ENCODE measurements around the gene SRGAP2B.
"Not testable (repeated sequence)": the region's sequence is repeated elsewhere in the genome, so short reads cannot be mapped to it uniquely, and the experiment has no call there.

SRGAP2B gene

DNA sequence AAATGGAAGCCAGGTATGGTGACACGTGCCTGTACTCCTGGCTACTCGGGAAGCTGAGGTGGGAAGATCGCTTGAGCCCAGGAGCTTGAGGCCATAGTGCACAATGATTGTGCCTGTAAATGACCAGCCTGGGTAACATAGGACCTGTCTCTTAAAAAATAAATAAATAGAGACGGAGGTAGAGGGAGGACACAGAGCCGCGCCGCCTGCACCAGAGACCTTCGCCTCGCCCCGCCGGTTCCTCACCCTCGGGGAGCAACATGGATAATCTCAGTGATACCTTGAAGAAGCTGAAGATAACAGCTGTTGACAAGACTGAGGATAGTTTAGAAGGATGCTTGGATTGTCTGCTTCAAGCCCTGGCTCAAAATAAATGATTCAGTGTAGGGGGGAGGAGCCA lies 130.4 kb downstream of the SRGAP2B start:
- not testable (repeated sequence) for H3K9me3 ChIP-seq (ENCODE audit: control insufficient read depth, insufficient read depth, low read length); H3K27me3 ChIP-seq (ENCODE audit: control insufficient read depth, low read length); H3K4me1 ChIP-seq (ENCODE audit: control insufficient read depth, low read length); H3K36me3 ChIP-seq (ENCODE audit: control insufficient read depth, low read length); H3K27ac ChIP-seq (ENCODE audit: low read depth, low read length); H3F3A ChIP-seq (ENCODE audit: control insufficient read depth, insufficient read depth); H4K20me1 ChIP-seq (ENCODE audit: control insufficient read depth, insufficient read depth, low read depth, low read length); H3K4me3 ChIP-seq (ENCODE audit: low read length); H3K9me2 ChIP-seq (replicated peaks; ENCODE audit: control insufficient read depth, low read length); H3K4me2 ChIP-seq (ENCODE audit: low read length); H3K79me2 ChIP-seq (ENCODE audit: control insufficient read depth, low read length)

DNA sequence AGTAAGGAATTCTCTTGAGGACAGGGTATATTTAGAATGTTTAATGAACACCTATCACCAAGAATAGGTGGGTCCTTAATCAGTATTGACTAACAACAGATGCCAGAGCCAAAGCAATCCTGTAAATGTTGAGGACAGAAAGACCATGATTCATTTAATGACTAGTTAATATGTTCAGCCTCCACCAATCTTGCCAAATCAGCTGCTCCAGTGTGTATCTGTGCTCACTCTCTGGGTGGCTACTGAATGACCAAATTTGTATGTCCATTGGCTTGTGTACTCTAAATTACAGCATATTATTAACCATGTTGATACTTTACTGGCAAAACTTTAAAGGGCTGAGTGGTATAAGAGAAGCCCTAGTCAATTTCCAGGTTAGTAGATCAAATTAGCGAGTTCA lies 130.9 kb downstream of the SRGAP2B start:
- not testable (repeated sequence) for H3K9me3 ChIP-seq (ENCODE audit: control insufficient read depth, insufficient read depth, low read length); H3K79me2 ChIP-seq (ENCODE audit: control insufficient read depth, low read length); H4K20me1 ChIP-seq (ENCODE audit: control insufficient read depth, insufficient read depth, low read depth, low read length); H3K9me2 ChIP-seq (replicated peaks; ENCODE audit: control insufficient read depth, low read length); H3K27me3 ChIP-seq (ENCODE audit: control insufficient read depth, low read length); H3K27ac ChIP-seq (ENCODE audit: low read depth, low read length); H3K4me1 ChIP-seq (ENCODE audit: control insufficient read depth, low read length); H3K36me3 ChIP-seq (ENCODE audit: control insufficient read depth, low read length); H3K4me2 ChIP-seq (ENCODE audit: low read length); H3K4me3 ChIP-seq (ENCODE audit: low read length); H3F3A ChIP-seq (ENCODE audit: control insufficient read depth, insufficient read depth)

DNA sequence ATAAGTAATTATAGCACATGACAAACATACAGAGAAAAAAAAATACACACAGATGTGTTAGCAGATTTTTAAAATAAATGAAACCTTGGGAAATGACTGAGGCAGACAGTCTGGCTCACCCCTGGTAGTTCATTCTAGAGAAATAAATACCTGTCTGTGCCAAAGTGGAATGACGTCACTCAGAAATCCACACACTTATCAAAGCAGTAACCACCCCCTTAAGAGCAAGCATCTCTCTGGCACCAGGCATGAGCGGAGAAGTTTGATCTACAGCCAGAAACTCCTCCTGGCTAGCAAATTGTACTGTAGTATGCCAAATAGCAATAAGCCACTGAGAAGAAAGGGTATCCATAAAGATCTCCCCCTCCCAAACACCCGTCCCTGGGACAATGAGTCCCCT lies 131.6 kb downstream of the SRGAP2B start:
- not testable (repeated sequence) for H3K4me2 ChIP-seq (ENCODE audit: low read length); H3K79me2 ChIP-seq (ENCODE audit: control insufficient read depth, low read length); H4K20me1 ChIP-seq (ENCODE audit: control insufficient read depth, insufficient read depth, low read depth, low read length); H3K9me3 ChIP-seq (ENCODE audit: control insufficient read depth, insufficient read depth, low read length); H3K4me3 ChIP-seq (ENCODE audit: low read length); H3F3A ChIP-seq (ENCODE audit: control insufficient read depth, insufficient read depth); H3K4me1 ChIP-seq (ENCODE audit: control insufficient read depth, low read length); H3K27ac ChIP-seq (ENCODE audit: low read depth, low read length); H3K27me3 ChIP-seq (ENCODE audit: control insufficient read depth, low read length); H3K9me2 ChIP-seq (replicated peaks; ENCODE audit: control insufficient read depth, low read length); H3K36me3 ChIP-seq (ENCODE audit: control insufficient read depth, low read length)

DNA sequence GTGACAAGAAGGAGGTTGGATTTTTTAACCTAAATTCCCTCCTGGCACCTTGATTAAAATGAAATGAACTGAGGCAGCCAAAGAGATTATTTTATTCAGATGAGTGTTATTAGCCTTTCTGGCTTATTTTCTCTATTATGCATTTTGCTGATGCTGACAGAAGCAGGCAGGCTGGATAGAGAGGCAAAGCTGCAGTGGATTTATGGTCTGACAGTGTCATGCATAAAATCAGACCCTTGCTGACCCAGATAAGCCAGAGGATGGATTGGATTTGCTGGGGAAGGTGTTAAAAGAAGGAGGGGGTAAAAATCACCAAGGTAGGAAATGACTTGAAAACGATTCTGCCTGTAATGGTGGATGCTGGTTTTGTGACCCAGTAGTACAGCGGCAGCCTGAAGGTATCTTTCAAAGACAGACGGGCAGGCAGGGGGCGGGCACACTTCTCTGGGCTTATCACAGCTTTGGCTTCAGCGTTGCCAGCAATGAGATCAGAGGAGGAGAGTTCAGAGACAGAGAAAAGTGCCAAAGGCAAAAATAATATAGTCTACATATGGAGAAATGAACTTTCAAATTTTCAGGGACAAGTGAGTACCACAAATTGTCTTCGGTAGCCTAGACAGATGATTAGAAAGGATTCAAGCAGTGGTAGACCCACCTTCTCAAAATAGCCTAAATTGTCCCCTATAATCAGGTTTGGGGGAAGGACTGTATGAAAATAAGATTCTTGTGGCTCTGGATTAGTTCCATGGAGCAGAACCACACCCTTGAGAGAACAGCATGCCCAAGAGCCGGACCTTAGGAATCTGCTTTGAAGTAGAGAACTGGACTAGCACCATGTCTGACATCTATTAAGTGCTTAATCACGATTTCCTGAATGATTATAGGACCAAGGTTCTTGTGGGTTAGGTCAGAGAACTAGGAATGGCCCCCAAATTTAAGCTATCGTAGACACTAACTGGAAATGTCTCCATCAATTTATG lies 133.2 kb downstream of the SRGAP2B start:
- not testable (repeated sequence) for H3F3A ChIP-seq (ENCODE audit: control insufficient read depth, insufficient read depth); H3K9me3 ChIP-seq (ENCODE audit: control insufficient read depth, insufficient read depth, low read length); H3K79me2 ChIP-seq (ENCODE audit: control insufficient read depth, low read length)

DNA sequence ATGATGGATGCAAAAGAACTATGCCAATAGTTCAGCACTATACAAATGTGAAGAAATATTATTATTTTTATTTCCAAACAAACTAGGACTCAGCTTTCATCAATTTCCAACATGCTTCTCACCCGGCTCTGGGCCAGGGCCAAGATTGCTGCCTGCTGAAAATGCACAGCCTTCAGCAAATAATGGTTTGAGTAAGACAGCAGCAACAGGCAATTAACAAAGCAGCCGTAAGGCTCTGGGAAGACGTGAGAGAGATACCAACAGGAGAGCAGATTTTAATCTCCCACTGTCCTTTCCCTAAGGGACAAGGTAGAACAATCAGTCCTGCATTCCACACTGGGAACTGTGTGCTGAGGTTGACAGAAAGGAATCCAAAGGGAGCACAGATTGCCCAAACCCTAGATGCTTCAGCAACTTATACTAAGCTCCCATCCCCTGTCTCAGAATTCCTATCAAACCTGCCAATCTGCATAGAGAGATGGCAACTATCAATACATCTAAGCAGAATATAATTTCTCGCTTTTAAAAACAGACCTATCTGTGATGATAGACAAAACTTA lies 134.1 kb downstream of the SRGAP2B start:
- not testable (repeated sequence) for H3K9me2 ChIP-seq (replicated peaks; ENCODE audit: control insufficient read depth, low read length); H3K4me1 ChIP-seq (ENCODE audit: control insufficient read depth, low read length); H3K27me3 ChIP-seq (ENCODE audit: control insufficient read depth, low read length); H3K36me3 ChIP-seq (ENCODE audit: control insufficient read depth, low read length); H3F3A ChIP-seq (ENCODE audit: control insufficient read depth, insufficient read depth); H3K79me2 ChIP-seq (ENCODE audit: control insufficient read depth, low read length); H3K27ac ChIP-seq (ENCODE audit: low read depth, low read length); H3K4me3 ChIP-seq (ENCODE audit: low read length); H3K4me2 ChIP-seq (ENCODE audit: low read length); H3K9me3 ChIP-seq (ENCODE audit: control insufficient read depth, insufficient read depth, low read length); H4K20me1 ChIP-seq (ENCODE audit: control insufficient read depth, insufficient read depth, low read depth, low read length)

More for the DNA sequence above, 133.2 kb downstream of the SRGAP2B start:
- not testable (repeated sequence) for H3K4me1 ChIP-seq (ENCODE audit: control insufficient read depth, low read length); H3K27ac ChIP-seq (ENCODE audit: low read depth, low read length); H3K27me3 ChIP-seq (ENCODE audit: control insufficient read depth, low read length); H3K36me3 ChIP-seq (ENCODE audit: control insufficient read depth, low read length); H4K20me1 ChIP-seq (ENCODE audit: control insufficient read depth, insufficient read depth, low read depth, low read length); H3K4me2 ChIP-seq (ENCODE audit: low read length); H3K4me3 ChIP-seq (ENCODE audit: low read length); H3K9me2 ChIP-seq (replicated peaks; ENCODE audit: control insufficient read depth, low read length)

DNA sequence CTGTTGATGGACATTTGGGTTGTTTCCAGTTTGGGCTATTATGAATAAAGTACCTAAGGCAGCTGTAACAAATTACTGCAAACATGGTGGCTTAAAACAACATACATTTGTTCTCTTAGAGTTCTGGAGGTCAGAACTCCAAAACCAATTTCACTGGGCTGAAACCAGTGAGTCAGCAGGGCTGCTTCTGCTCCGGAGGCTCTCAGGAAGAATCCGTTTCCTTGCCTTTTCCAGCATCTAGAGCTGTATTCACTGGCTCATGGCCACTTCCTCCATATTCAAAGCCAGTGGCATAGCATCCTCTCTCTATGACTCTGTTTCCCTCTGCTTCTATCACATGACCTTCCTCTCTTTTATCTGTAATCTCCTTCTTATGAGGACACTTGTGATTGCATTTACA lies 146.7 kb downstream of the SRGAP2B start:
- H4K20me1 ChIP-seq (ENCODE audit: control insufficient read depth, insufficient read depth, low read depth, low read length); H3K4me2 ChIP-seq (ENCODE audit: low read length); H3K27me3 ChIP-seq (ENCODE audit: control insufficient read depth, low read length); H3K4me1 ChIP-seq (ENCODE audit: control insufficient read depth, low read length); H3K79me2 ChIP-seq (ENCODE audit: control insufficient read depth, low read length); H3K27ac ChIP-seq (ENCODE audit: low read depth, low read length); H3F3A ChIP-seq (ENCODE audit: control insufficient read depth, insufficient read depth); H3K4me3 ChIP-seq (ENCODE audit: low read length); H3K9me2 ChIP-seq (replicated peaks; ENCODE audit: control insufficient read depth, low read length); H3K9me3 ChIP-seq (ENCODE audit: control insufficient read depth, insufficient read depth, low read length); H3K36me3 ChIP-seq (ENCODE audit: control insufficient read depth, low read length): not testable (repeated sequence)

DNA sequence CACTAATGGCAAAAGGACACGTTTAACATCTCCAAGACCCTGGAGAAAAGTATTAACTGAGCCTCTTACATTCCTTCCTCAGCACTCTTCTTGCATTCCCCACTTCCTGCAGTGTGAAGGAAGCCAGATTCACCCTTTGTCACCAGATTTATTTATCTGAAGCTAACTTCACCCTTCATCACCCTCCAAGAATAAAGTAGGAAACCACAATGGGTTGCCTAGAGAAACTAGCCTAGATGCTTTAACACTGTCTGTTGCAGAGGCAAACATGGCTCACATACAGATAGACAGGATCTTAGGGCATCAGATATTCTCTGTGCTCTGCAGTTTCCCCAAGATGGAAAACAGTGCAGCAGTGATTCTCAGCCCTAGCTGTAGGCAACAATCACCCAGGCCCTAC lies 147.6 kb downstream of the SRGAP2B start:
- not testable (repeated sequence) for H3K4me1 ChIP-seq (ENCODE audit: control insufficient read depth, low read length); H3F3A ChIP-seq (ENCODE audit: control insufficient read depth, insufficient read depth); H3K27me3 ChIP-seq (ENCODE audit: control insufficient read depth, low read length); H3K9me2 ChIP-seq (replicated peaks; ENCODE audit: control insufficient read depth, low read length); H3K4me3 ChIP-seq (ENCODE audit: low read length); H3K36me3 ChIP-seq (ENCODE audit: control insufficient read depth, low read length); H4K20me1 ChIP-seq (ENCODE audit: control insufficient read depth, insufficient read depth, low read depth, low read length); H3K4me2 ChIP-seq (ENCODE audit: low read length); H3K9me3 ChIP-seq (ENCODE audit: control insufficient read depth, insufficient read depth, low read length); H3K27ac ChIP-seq (ENCODE audit: low read depth, low read length); H3K79me2 ChIP-seq (ENCODE audit: control insufficient read depth, low read length)

Data from DOHH2 (cell line).